Pulmonary artery endothelial cell (primary cell): Measurements from ENCODE around the gene GSN. TPM values are rescaled to one million over a fixed set of nuclear protein-coding genes. Genes with fewer than 3 reads are reported as not detected.
A peak's percentile ranks its signal among the peaks of the same experiment; 100 is the strongest.
"Not testable (repeated sequence)": the region's sequence is repeated elsewhere in the genome, so short reads cannot be mapped to it uniquely, and the experiment has no call there.

Source experiments
- DNase-seq: peaks from one replicate; pipeline ENCODE4 v3.0.0-alpha.2; 2011; ENCODE audit warnings: low read depth, low spot score
- total RNA-seq: library from RNA; depleted of rRNA; stranded (reverse); fragments of >200 nt; gene quantifications from 2 replicates; pipeline ENCODE4 v1.2.3, GENCODE V29; 2014

The GSN gene
- total RNA-seq, 1 donor from 2014 or later = 505 TPM

- peak; percentile 94 for DNase-seq
These were observed 19.2 kb downstream of the GSN start for GRCh38 chr9:121286973-121287741.

GRCh38 chr9:121288673-121289025, 20.7 kb downstream of the GSN start:
- no peak for DNase-seq

- no peak for DNase-seq
These were observed 21.2 kb downstream of the GSN start for GRCh38 chr9:121289026-121289771.

- no peak for DNase-seq
These were observed 21.9 kb downstream of the GSN start for GRCh38 chr9:121289772-121290370.

- not testable (repeated sequence) for DNase-seq
These were observed 23.6 kb downstream of the GSN start for GRCh38 chr9:121291536-121291935.

GRCh38 chr9:121292051-121292450, 24.1 kb downstream of the GSN start:
- DNase-seq = no peak

- DNase-seq = no peak
These were observed 24.9 kb downstream of the GSN start for GRCh38 chr9:121292801-121293241.

- DNase-seq = no peak
These were observed 26.3 kb downstream of the GSN start for GRCh38 chr9:121294151-121294743.

GRCh38 chr9:121294866-121295661, 27.1 kb downstream of the GSN start:
- DNase-seq = no peak

GRCh38 chr9:121295662-121296191, 27.8 kb downstream of the GSN start:
- DNase-seq = no peak

GRCh38 chr9:121296213-121297127, 28.5 kb downstream of the GSN start:
- DNase-seq = no peak

- no peak for DNase-seq
These were observed 29.4 kb downstream of the GSN start for GRCh38 chr9:121297389-121297788.

- no peak for DNase-seq
These were observed 30.1 kb downstream of the GSN start for GRCh38 chr9:121298016-121298538.

- DNase-seq = no peak
These were observed 30.9 kb downstream of the GSN start for GRCh38 chr9:121298689-121299466.

GRCh38 chr9:121299467-121300282, 31.7 kb downstream of the GSN start:
- no peak for DNase-seq

- DNase-seq = no peak
These were observed 32.5 kb downstream of the GSN start for GRCh38 chr9:121300283-121301119.

GRCh38 chr9:121301881-121302286, 33.9 kb downstream of the GSN start:
- no peak for DNase-seq
